Stimulated activated CD4-positive, alpha-beta T cell treated with anti-CD3 and anti-CD28 coated beads, Interleukin-15, amount 100 ng/mL, for 1 hour (primary cell): ENCODE measurements around the gene RASSF5.

Source experiments
- DNase-seq, 2 donors: peaks; one replicate each; pipeline ENCODE4 v3.0.0-alpha.2; 2020; ENCODE audit warnings: low read depth in 1 of 2, low spot score in 1 of 2

RASSF5 gene

DNA sequence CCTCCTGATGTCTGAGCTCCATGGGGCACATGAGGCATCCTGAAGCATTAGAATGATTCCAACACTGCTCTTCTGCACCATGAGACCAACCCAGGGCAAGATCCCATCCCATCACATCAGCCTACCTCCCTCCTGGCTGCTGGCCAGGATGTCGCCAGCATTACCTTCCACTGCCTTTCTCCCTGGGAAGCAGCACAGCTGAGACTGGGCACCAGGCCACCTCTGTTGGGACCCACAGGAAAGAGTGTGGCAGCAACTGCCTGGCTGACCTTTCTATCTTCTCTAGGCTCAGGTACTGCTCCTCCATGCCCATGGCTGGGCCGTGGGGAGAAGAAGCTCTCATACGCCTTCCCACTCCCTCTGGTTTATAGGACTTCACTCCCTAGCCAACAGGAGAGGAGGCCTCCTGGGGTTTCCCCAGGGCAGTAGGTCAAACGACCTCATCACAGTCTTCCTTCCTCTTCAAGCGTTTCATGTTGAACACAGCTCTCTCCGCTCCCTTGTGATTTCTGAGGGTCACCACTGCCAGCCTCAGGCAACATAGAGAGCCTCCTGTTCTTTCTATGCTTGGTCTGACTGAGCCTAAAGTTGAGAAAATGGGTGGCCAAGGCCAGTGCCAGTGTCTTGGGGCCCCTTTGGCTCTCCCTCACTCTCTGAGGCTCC lies 11.1 kb upstream of the RASSF5 start:
- no peak for DNase-seq

DNA sequence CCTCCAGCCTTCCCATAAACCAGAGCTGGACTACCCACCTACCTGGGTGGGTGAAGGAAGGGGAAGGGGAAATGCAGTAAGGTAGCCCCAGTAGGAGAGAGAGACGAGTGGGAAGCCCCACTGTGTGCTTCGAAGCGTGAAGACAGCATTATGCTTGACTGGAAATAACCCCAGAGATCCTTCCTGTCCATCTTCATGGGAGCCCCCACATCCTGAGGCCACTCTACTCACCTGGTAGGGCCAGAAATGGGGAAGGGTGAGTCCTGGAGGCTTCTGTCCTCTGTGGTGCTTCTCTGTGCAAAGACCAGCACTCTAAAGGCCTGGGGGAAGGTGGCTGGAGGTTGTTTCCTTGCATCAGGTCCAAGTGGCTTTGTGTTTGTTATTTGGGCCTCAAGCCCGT lies 10.0 kb upstream of the RASSF5 start:
- no peak for DNase-seq

DNA sequence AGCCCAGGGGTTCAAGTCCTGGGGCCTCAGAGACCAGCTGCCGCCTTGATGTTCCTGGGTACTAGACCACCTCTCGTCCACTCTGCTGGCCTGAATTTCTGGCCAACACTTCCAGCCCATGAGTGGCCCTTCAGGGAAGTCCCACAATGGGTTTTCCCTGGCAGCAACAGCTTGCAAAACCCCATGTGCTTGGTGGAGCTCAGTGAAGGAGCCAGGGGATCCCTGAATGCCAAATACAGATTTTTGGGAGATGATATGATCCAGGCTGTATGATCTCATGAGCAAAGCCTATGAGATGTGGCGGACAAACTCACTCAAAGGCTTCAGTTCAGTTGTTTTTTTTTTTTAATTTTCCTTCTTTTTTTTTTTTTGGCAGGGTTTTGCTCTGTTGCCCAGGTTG lies 9.6 kb upstream of the RASSF5 start:
- no peak for DNase-seq

DNA sequence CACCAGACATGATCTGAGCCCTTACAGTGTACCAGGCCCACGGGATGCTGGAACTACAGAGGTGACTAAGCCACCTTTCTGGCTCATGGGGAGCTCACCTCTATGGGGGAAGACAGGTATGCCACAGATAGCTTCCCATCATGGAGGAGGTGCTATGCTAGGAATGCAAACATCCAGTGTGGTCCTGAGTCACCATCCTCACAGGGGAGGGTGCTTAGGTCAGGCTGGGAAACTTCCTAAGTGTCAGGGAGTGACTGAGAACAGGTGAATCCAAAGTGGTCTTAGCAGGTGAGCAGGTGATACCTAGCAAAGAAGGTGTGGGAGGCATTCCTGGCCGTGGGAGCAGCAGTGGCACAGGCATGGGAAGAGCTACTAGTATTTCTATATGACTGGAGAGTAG lies 8.6 kb upstream of the RASSF5 start:
- no peak for DNase-seq

DNA sequence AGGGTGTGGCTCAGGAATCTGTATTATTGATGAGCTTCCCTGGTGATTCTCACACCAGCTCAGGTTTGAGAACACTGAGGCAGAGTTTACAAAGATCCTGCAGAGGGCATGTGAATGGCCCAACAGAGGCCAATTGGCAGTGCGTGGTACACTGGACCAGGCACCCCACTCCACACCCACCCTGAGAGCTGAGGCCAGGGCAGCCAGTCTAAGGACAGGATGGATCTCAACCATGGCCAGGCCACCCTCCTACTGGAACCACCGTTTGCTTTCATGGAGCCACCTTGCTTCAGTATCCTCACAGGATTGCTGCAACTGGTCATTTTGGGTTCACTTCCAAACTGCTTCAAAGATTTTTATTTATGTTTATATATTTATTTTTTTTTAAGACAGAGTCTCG lies 7.3 kb upstream of the RASSF5 start:
- no peak for DNase-seq

DNA sequence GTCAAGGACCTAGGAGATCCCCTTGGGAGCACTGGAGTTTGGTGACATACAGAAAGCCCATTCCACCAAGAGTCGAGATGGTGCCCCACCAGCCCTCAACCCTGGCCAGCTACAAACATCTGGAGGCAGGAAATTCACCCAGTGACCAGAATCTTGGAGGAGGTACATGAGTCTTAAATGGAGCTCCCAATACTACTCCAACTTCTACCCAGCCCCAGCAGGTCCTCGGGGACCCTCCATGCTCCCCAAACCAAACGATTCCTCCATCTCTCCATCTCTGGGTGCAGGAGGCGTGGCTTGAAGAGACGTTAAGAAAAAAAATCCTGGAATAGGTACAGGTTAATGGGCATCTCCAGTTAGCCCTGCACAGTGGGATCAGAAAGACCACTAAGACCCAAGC lies 5.5 kb upstream of the RASSF5 start:
- DNase-seq = no peak

DNA sequence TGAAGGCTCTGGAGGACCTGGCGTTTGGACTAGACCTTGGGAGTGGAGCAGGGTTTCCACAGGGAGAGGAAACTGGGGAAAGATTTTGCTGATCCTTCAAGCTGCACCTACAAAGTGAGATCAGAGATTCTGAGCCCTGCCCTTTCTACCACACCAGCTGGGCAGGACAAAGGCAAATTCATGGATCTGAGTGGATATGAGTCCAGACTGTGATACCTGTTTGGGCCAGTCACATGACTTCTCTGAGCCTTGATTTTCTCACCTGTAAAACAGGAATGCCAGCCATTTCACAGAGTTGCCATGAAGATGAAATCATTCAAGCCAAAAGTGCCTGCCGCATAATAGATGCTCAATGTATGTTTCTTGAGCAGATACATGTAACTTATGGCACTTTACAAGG lies 4.9 kb upstream of the RASSF5 start:
- no peak for DNase-seq

DNA sequence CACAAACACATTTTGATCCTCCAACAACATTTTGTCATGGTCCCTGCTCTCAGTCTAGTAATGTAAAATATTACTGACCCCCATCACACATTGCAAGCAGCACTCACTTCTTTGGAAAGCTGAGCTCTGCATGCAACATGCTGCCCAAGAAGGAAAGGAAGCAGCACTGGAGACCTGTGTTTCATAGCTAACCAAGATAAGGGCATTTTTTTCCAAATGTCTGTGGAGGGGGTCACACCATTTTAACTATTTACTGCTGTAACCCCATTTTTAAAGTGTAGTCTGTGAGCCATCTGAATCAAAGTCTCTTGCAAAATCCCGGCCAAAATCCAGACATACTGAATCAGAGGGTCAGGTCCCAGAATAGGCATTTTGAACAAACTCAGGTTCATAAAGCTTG lies 4.5 kb upstream of the RASSF5 start:
- no peak for DNase-seq

DNA sequence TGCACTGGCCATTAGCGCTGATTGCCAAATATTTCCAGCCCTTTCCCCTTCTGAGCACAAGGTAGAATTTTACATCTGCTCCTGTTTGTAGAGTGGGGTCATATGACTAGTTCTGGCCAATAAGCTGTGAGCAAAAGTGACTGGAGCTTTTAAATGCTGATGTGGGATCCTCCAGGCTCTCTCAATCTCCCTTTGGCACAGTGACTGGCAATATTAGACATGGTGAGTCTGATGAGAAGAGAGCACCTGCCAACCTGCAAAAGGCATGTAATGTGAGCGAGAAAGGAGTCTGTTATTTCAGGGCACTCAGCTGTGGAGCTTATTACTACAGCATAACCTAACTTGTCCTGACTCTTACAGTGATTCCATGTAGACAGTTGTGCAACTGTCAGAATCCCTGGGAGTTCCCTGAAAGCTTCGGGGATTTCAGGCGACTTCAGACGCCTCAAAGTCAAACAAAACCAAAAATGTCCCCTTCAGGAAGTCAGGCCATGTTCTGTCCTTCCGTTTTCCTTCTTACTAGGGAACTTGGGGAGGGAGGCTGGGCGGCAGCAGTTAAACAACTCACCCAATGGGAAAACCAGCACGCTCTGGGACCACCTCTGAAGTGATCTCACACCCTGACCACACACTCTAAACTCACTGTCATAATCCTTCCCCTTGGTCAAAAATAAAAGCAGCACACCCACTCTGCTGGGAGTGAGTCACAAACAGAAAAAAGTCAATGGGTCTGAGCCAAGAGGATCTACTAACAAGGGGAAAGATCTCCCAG lies 3.6 kb upstream of the RASSF5 start:
- DNase-seq = no peak

DNA sequence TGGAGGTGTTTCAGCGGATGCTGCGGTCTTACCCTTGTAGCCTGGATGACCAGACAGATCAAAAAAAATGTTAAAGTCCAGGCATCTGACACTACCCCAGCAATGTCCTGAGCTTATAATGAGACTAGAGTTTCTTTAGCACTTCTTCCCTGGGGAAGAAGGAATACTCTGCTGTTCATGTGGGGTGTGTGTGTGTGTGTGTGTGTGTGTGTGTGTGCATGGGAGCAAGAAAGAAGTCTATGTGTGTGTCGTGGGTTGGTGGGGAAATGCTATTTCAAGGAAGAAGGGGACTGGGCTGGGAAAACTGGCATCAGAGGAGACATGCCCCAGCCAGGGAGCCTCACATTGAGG lies 3.0 kb upstream of the RASSF5 start:
- DNase-seq = no peak

DNA sequence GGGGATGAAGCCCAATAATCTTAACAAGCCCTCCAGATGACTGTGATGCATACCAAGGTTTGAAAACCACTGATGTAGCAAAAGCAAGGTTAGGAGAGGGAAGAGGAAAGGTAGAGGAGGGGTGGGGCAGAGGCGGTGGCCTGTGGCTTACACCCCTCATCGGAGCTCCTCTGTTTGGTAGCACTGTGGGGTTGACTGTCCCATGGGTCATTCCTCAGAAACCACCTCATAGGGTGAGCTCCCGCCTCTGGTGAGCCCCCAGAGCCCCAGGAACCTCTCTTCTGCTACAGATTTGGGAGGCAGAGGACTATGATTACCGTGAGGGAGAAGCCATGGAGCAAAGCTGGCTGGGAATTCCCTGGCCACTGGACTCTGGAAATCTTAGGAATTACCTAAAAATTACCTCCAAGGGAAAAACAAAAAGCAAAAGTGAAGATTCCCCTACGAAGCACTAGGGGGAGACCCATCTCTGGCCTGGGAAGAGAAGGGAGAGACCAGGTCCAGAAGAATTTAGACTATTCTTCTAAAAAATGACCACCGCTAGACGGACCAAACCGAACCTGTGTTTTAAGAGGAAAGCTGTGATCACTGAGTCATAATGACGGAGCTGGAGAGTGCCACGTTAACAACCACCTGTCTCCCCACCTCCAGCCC lies 1.5 kb upstream of the RASSF5 start:
- DNase-seq = no peak

DNA sequence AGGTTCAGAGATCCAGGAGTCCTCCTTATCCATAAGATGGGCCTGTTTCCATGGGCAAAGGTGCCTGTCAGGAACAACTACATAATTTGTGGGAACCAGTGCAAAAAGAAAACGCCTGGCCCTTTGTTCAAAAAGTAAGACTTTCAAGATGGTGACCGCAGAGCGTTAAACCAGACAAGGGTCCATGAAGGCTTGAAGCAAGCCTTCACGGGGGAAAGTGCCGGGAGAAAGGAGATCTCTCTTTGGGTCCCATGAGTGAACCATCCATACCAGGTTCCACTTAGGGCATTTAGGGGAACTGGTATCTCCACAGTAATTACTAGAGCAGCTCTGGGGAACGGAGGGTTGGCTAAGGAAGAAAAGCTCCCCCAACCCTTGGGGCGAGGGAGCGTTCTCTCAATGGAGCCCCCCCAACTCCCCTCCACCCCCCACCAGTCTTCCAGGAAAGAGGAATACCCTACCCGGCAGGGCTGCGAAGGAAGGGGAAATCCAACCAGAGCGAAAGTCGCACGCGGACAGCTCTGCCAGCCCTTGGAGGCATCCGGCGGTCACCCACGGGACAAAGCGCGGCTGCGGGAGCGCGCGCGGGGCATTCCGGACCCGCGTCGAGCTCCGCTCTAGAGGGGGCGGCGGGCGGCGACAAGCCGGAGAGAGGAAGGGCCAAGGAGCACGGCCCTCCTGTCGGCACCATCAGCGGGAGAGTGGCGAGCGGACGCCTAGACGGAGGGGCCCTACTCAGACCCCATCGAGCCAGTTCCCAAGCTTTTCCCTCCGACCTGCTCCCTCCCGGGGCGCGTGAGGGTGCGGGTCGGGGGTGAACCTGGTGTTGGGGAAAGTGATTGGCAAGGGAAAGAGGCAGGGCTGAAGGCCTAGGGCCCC lies 687 bp upstream of the RASSF5 start:
- no peak for DNase-seq

DNA sequence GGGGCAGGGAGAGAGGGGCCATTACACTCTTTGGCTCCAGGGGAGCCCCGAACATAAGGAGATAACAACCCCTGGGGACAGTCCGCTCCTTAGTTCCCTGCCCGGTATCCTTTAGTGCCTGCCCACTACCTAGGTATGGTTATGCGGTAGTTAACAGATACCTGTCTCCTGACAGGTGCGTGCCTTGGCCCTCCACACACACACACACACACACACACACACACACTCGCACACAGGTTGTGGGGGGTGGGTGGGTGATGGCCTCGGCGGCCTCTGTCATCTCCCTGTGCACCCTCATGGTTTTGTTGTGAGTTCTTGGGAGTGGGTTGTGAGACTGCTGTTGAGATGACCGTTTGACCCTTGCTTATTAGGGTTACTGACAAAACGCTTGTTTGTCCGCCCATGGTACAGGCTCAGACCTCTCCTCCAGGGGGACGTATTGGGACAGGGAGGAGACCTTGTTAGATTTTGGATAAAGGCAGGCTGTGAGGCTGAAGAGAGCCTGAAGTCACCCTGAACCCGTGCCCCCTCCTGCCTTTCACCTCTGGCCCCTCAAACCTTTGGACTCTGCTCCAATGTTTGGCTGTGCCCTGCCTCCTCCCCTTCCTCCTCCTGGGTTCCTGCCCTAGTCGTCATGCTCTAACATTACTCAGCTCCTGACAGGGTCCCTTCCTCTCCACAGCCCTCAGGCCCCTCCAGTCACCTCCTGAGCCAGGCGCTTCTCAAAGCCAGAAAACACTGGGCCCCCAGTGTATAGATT lies 979 bp downstream of the RASSF5 start:
- no peak for DNase-seq

DNA sequence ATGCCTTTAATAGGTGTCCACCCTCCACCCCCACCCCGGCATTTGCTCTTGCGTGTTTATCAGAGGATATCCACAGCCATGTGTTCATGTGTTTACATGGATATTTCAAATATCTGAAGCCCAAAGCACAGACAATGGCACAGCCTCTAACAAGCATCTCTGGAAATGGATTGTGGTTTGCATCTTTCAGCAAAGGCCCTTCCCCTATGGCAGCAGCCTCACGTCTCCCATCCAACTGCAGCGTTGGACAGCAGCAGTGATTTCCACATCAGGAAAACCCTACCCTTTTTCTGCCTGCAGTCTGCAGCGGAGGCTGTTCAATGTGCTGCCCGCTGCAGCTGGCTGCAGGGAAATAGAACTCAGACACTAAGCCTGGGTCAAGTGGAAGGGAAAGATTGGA lies 1.6 kb downstream of the RASSF5 start:
- DNase-seq = no peak

DNA sequence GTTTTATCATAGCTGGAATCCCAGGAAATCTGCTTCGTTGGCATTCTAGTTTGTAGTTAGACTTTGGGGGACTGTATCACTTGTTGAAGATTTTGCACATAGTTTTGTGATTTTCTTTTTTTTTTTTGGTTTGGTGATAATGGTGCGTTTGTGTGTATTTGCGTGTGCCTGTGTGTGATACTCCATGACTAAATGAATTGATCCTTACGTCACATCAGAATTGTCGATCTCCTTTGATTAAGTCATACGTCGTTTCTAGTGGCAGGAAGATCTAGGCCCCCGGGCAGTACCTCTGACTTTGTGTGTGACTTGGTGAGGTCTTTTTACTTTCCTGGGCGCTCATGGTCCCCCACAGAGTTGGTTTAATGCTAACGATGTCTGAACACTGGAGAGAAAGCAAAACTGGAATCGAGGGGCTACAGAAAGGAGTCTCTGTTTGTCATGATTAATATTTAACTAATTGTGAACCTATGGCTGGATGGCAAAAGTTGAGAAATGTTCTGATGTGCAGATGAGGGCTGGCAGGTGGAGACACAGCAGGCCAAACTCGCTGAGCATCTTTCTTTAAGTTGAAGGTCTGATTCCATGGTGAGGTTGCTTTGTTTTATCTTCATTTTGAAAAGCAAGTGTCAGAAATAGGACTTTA lies 2.4 kb downstream of the RASSF5 start:
- no peak for DNase-seq

DNA sequence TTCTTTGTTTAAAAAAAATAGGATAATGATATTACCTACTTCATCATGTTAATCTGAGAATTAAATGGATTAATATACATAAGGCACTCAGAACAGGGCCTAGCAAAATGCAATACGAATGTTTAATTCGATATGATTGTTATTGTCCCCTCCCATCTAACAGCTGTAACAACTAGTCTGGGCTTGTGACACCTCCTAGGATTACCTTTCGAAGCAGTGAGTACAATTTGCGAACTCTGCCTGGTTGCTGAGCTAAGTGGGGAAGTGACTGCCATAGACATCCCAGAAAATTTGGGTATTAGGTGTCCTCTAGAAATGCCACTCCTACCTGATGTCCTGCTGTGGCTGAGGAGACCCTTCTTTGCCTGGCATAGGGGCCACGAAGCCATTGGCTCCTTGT lies 3.0 kb downstream of the RASSF5 start:
- DNase-seq = no peak

DNA sequence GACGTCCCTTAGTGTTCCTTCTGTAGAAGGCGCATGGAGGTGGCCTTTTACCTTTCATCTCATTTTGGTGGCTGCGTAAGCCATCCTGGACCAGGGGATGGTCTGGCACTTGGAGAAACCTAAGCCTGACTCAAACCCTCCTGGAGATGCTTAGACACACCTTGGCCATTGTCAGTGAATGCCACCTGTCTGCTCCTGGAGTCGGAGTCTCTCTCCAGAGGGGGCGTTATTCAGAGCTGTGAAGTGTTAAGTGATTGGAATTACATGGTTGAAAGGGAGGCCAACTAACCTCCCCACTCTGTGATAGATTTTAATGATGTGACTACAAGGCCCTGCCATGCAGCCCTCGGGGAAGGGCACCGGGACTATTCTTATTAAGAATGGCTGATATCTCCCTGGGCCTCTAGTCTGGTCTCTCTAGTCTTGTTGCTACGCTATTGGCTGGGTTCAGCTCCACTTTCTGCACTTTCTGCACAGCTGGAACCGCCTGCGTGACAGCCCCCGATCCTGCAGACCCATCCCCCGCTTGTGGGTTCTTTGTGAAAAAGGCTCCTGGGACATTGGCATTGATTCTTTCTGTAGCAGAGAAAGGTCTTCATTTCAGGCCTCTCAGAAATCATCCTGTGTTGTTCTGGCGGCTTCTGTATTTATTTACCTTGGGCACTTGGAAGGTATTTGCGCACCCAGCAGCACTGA lies 4.2 kb downstream of the RASSF5 start:
- no peak for DNase-seq

DNA sequence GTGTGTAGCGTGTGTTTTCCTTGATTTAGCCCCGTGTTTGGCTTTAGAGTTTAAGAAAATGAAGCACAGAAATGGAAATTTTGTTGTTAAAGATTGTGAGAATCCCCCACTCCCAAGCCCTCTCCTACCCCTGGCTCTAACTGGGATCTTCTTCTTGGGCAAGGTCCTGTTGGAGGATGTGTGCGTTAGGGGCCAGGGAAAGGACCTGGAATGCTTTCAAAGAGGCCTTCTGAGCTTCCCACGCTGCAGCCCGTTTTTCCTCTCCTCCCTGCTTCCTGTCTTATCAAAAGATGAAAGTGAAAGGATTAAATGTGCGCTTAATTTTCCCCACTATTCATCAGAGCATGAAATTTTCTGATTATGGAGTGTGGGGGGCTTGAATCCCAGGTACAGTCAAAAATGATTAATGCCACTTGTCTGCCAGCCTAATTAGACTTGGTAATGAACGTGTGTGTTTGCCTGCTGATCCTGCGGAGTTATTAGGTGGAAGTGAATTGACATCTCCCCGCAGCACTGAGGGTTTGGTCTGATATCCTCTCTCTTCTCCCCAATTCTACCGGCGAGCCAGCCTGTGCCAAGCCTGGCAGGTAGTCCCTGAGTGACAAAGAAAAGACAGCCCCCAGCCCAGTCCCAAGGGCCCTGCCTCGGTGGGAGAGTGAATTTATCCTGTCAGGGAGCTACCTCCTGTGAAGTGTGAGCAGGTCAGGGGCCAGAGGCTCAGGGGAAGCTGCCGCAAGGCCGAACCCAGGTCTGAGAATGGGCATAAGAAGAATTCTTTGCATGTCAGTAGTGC lies 4.9 kb downstream of the RASSF5 start:
- no peak for DNase-seq

DNA sequence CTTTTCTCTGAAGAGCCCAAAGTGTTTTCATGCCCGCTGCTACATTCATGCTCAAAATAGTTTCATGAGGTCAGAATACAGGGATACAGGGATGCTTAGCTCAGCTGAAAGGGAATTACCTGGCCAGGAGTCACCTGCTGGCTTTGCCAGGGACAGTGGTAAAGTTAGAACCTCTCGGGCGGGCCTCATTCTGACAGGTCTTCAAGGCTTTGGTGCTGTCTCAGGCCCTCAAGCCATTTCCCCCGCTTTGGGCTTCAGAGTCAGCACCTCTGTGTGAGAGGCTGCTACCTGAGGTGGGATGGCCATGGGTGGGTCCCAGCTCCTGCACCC lies 5.5 kb downstream of the RASSF5 start:
- DNase-seq = no peak
